ENCODE data around the gene LAX1.

The LAX1 gene

DNA sequence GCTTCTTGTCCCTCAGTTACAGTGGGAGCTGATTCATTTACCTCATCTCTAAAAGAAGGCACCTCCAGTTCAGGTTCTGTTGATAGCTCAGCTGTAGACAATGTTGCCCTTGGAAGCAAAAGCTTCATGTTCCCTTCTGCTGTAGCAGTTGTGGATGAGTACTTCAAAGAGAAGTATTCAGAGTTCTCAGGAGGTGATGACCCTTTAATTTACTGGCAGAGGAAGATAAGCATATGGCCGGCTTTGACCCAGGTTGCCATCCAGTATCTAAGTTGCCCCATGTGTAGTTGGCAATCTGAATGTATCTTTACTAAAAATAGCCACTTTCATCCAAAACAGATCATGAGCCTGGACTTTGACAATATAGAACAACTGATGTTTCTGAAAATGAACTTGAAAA lies 35.0 kb downstream of the LAX1 start:
- in situ Hi-C loops (cut with HindIII; ENCODE audit: low sequenced_read_pairs) = loop anchor here (5.0 kb wide), 1 partner anchor 73 kb away; no protein-coding TSS in a partner anchor
- TF ChIP-seq, protein P1, sequence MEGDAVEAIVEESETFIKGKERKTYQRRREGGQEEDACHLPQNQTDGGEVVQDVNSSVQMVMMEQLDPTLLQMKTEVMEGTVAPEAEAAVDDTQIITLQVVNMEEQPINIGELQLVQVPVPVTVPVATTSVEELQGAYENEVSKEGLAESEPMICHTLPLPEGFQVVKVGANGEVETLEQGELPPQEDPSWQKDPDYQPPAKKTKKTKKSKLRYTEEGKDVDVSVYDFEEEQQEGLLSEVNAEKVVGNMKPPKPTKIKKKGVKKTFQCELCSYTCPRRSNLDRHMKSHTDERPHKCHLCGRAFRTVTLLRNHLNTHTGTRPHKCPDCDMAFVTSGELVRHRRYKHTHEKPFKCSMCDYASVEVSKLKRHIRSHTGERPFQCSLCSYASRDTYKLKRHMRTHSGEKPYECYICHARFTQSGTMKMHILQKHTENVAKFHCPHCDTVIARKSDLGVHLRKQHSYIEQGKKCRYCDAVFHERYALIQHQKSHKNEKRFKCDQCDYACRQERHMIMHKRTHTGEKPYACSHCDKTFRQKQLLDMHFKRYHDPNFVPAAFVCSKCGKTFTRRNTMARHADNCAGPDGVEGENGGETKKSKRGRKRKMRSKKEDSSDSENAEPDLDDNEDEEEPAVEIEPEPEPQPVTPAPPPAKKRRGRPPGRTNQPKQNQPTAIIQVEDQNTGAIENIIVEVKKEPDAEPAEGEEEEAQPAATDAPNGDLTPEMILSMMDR (IDR thresholded peaks at IDR 0.05; ENCODE audit: low read depth, low read length, missing control alignments) = no peak
- H3K4me3 ChIP-seq (ENCODE audit: low read depth, low read length) = no peak overlapping the region
- no peak for DNase-seq (ENCODE audit: low read depth)

DNA sequence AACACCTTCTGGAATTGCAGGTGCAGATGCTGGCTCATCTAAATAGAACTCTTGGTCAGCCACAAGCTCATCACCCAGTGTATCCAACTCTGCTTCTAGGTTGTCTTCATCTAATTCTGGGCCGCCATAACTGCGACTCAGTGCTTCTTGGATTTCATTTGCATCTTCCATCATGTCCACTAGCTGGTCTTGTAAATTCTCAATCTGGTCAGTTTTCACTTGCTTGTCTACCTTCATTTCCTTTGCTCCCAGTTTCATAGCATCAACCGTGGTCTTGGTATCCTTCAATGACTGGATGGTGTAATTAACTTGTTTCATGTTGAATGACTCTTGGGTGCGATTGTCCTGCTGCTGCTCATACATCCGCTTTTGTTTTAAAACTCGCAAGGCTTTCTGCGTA lies 40.7 kb downstream of the LAX1 start:
- DNase-seq (ENCODE audit: low read depth) = no peak
- TF ChIP-seq, protein P1 (IDR thresholded peaks at IDR 0.05; ENCODE audit: low read depth, low read length, missing control alignments) = no peak
- no peak overlapping the region for H3K4me3 ChIP-seq (ENCODE audit: low read depth, low read length)
- in situ Hi-C loops (cut with HindIII; ENCODE audit: low sequenced_read_pairs) = no loop called here

DNA sequence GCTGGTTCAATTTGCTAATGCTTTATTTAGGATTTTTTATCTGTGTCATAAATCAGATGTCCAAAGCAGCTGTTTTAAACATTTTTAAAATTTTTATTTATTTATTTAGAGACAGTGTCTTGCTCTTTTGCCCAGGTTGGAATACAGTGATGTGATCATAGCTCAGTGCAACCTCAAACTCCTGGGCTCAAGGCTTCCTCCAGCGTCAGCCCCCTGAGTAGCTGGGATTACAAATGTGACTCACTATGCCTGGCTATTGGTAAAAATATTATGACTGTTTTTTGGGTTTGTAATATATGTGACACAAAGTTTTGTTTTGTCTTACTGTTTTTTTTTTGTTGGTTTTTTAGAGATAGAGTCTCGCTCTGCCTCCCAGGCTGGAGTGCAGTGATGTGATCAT lies 42.2 kb downstream of the LAX1 start:
- TF ChIP-seq, protein P1 (IDR thresholded peaks at IDR 0.05; ENCODE audit: low read depth, low read length, missing control alignments) = no peak
- DNase-seq (ENCODE audit: low read depth) = peak; percentile 46
- in situ Hi-C loops (cut with HindIII; ENCODE audit: low sequenced_read_pairs) = no loop called here
- H3K4me3 ChIP-seq (ENCODE audit: low read depth, low read length) = no peak overlapping the region

DNA sequence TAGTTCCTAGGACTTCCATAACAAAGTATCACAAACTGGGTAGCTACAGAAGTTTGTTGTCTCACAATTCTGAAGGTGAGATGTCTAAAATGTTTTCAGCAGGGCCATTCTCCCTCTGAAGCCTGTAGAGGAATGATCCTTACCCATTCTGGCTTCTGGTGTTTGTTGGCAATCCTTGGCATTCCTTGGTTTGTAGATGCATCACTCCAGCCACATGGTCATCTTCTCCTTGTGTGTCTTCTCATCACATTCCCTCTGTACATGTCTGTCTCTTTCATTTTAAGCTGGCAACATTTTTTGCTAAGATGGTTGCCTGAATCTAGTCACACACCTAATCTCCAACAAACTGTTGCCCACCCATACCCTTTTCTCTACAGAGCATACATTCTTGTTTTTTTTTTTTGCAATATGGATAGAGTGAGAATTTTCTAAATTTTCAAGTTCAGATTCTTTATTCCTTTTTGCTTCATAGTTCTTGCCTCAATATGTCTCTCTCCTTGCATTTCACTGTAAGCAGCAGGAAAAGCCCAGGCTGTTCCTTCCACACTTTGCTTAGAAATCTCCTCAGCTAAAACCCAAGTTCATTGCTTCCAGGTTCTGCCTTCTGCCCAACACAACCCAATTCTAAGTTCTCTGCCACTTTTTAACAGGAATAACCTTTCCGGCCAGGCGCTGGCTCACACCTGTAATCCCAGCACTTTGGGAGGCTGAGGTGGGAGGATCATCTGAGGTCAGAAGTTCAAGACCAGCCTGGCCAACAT lies 48.8 kb downstream of the LAX1 start:
- in situ Hi-C loops (cut with HindIII; ENCODE audit: low sequenced_read_pairs) = no loop called here
- TF ChIP-seq, protein P1 (IDR thresholded peaks at IDR 0.05; ENCODE audit: low read depth, low read length, missing control alignments) = no peak
- DNase-seq (ENCODE audit: low read depth) = no peak
- no peak overlapping the region for H3K4me3 ChIP-seq (ENCODE audit: low read depth, low read length)

DNA sequence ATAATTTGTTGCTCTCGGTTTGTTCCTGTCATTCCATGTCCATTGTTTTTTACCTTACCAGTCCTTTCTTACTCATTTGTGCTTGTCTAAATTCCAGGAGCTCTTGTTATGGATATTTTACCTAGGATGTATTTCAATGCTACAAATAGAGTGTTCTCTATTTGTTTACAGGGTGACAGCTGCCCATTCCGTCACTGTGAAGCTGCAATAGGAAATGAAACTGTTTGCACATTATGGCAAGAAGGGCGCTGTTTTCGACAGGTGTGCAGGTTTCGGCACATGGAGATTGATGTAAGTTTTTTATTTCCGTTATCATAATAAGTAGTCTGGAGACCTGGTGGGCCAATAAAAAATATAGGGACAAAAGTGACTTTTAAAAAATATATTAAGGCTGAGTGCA lies 53.4 kb downstream of the LAX1 start:
- TF ChIP-seq, protein P1 (IDR thresholded peaks at IDR 0.05; ENCODE audit: low read depth, low read length, missing control alignments) = no peak
- DNase-seq (ENCODE audit: low read depth) = no peak
- no peak overlapping the region for H3K4me3 ChIP-seq (ENCODE audit: low read depth, low read length)
- in situ Hi-C loops (cut with HindIII; ENCODE audit: low sequenced_read_pairs) = no loop called here

DNA sequence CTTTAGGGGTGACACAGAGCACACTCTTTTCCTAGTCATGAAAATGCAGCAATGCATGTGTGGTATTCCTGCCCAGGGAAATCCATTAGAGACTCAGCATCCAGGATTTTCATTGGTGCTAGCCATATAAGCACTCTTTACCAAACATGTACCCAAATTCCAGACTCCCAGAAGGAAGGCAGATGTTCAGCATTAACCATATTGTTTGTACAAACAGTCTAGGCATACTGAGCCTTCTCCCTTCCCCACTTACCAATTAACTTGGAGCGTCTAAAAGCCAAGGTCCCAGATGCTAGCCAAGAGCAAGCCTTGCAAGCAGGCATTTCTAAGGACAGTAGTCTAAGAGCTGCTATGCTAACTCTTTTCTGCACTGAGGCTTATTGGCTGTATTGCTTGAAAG lies 58.3 kb downstream of the LAX1 start:
- TF ChIP-seq, protein P1 (IDR thresholded peaks at IDR 0.05; ENCODE audit: low read depth, low read length, missing control alignments) = no peak
- no peak for DNase-seq (ENCODE audit: low read depth)
- in situ Hi-C loops (cut with HindIII; ENCODE audit: low sequenced_read_pairs) = no loop called here
- H3K4me3 ChIP-seq (ENCODE audit: low read depth, low read length) = no peak overlapping the region

Data from astrocyte of the cerebellum (primary cell).